GM21367 (cell line): ENCODE data around the gene CSNK1E.

Experiments used
- ATAC-seq: cut with Tn5 transposase; IDR thresholded peaks from one replicate; pipeline ENCODE4 v1.9.1; 2021; ENCODE audit not compliant: unreplicated experiment

Gene CSNK1E

GRCh38 chr22:38250643-38251340, 66.4 kb downstream of the CSNK1E start:
- no peak for ATAC-seq

- no peak for ATAC-seq
These were observed 67.2 kb downstream of the CSNK1E start for GRCh38 chr22:38249803-38250642.

DNA sequence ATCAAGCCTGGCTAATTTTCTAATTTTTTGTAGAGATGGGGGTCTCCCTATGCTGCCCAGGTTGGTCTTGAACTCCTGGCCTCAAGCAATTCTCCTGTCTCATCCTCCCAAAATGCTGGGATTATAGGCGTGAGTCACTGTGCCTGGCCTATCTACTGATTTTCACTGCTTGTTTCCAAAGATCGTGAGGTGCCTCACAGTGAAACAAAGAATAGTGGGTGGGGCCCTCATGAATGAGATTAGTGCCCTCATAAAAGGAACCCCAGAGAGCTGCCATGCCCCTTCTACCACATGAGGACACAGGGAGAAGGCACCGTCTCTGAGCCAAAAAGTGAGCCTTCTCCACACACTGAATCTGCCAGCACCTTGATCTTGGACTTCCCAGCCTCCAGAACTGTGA, 67.9 kb downstream of the CSNK1E start:
- ATAC-seq, result no peak

DNA sequence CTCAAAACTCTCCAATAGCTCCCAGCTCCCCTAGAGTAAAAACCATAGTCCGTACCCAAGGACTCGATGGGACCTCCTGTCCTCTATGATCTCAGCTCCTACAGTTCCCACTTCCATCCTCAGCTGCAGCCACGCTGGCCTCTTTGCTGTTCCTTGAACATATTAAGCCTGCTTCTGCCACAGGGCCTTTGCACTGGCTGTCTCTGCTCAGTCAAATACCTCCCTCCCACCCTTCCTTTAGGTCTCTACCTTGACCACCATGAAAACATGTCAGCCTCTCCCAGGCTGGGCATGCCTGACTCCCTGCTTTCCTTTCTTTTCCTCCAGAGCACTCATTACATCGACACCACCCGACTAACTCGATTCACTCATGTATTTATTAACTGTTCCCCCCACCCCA, 69.0 kb downstream of the CSNK1E start:
- ATAC-seq, result no peak

DNA sequence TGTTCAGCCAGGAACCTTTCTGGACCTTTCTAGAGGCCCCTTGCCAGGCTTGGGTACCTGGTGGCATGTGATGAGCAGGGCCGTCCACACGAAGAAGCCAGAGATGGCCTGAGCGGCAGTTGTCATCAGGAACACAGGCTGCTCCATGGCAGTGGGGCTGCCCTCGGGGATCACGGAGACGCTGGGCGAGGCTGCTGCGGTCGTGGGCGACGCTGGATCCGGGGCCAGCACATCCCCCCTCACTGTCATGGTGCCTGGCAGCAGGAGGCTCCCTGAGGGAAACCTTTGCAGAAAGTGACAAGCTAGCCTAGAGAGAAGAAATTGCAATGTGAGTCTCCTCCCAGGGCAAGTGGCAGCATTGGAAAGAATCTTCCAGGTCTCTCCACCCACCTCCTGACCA, 69.5 kb downstream of the CSNK1E start:
- ATAC-seq, result no peak

DNA sequence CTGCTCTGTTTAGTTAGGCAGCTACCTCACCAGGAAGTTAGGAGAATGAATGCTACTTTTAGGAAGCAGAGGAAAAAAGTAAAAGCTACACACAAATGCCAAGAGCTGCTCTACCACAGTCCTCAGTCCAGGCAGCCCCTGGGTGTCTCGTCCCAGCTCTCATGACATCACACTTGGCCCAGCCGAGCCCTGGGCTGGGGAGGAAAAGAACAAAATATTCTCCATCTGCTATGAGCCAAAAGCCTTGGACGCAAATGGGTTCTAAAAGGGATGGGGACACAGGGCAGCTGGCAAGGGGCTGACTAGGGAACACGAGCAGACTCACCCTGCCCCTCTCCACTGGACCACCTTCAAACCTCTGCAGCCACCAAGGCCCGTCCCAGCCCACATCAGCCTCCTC, 70.5 kb downstream of the CSNK1E start:
- no peak for ATAC-seq

DNA sequence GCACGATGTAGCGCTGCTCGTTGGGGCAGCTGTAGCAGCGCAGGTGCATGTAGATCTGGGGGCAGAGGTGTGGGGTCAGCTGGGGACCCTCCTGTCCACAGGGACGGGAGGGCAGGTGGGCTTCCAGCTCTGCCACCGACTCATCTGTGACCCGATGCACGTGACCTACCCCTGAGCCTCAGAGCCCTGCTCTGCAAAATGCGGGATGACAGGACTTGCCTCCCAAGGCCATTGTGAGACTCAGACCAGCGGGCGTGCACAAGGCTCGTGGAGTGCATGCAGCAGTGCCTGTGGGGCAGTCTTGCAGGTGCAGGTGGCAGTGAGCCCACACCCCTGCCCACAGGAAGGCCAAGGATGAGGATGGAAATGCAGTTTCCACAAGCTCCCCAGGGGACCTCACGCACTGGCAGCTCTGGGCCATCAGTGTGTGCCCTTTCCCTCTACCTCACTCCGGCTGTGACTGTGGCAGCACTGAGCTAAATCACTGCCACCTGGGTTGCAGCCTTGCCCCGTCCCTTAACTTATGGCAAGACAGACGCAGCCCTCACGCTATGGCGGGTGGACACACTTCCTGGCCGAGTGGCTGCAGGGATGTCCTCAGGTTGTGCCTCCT, 71.1 kb downstream of the CSNK1E start:
- no peak for ATAC-seq

DNA sequence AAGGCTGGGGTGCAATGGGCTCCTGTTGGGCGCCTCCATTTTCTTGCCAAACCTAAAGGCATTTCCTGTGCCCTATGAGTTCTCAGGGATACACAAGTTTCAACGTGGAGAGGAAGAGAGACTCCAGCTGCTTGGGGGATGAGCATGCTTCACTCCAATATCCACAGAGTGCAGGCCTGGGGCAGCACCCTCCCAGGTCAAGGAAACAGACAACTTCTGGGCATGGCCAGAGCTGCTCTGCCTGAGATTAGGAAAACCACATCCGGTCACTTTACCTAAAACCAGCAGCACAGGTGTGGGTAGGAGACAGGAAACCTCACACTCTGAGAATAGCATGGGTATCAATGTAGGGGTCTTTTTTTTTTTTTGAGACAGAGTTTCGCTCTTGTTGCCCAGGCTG, 73.1 kb downstream of the CSNK1E start:
- ATAC-seq, result no peak

DNA sequence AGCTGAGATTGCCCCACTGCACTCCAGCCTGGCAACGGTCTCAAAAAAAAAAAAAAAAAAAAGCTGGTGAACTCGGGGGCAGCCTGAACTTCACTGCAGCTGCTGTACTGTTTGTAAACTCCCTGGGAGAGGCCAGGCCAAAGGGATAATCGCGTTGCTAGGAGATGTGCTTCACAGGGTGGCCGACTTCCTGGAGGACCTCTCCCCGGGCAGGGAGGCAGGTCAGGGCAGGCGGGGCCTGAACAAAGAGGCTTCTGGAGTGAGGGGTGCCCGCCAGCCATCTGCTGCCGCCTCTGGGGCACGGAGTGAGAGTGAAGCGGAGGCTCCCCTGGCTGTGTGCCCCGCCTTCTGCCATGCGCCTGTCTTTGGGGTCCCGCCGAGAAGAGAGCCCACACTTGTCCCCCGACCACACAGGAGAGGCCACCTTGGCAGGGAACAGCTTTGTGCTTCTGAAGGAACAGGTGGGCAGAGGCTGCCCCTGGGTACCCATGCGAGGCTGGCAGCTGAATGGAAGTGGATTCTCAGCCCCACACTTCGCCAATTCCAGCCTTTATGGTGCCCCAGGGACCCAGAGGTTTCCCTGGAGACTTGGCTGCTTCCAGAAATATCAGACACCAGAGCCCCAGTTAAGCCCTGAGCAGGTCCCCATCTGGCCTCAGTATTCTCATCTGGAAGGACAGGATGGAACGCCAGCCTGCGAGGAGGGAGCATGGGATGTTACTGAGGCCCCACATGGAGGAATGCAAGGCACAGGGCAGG, 74.0 kb downstream of the CSNK1E start:
- ATAC-seq, result no peak

DNA sequence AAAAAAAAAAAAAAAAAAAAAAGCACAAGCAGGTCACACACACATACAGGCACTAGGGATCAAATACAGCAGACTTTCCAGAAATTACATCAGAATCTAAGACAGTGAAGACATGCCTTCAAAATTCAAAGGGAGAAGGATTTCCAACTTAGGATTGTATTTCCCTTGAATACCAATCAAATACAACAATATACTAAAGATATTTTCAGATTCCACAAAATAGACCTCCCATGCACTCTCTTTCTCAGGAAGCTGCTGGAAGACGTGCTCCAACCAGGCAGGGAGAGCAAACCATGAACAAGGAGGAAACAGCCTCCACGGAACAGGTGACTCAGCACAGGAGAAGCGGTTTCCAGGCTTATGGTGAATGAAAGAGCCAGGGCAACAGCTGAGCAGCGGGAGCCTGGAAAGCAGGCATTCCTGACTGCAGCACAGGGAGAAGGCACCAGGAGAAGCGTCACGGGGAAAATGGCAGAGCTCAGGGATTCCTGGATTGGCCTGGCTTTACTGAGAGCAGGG, 76.4 kb downstream of the CSNK1E start:
- no peak for ATAC-seq
